Epithelial cell of proximal tubule (primary cell): ENCODE results near the gene MINDY4B. TPM values are rescaled to one million over a fixed set of nuclear protein-coding genes. Genes with fewer than 3 reads are reported as not detected.
"Not testable (repeated sequence)": the region's sequence is repeated elsewhere in the genome, so short reads cannot be mapped to it uniquely, and the experiment has no call there.

Source experiments
- DNase-seq: peaks from one replicate; pipeline ENCODE4 v3.0.0-alpha.2; 2011; ENCODE audit warnings: low read depth
- H3K4me3 ChIP-seq: 2 replicates; pipeline ENCODE4 v1.5.1; 2011; ENCODE audit warnings: low read depth, mild to moderate bottlenecking, low read length
- total RNA-seq: library from RNA; depleted of rRNA; stranded (reverse); fragments of >200 nt; gene quantifications from 2 replicates; pipeline ENCODE4 v1.2.3, GENCODE V29; 2015
- TF ChIP-seq, protein P1 (sequence below): conservative IDR thresholded peaks from 2 replicates; pipeline ENCODE4 v1.5.1; 2012; ENCODE audit warnings: low read depth, mild to moderate bottlenecking, low read length

Gene MINDY4B
- total RNA-seq, 1 donor from 2014 or later, result not detected

- H3K4me3 ChIP-seq, result no peak overlapping the region
- TF ChIP-seq, protein P1, sequence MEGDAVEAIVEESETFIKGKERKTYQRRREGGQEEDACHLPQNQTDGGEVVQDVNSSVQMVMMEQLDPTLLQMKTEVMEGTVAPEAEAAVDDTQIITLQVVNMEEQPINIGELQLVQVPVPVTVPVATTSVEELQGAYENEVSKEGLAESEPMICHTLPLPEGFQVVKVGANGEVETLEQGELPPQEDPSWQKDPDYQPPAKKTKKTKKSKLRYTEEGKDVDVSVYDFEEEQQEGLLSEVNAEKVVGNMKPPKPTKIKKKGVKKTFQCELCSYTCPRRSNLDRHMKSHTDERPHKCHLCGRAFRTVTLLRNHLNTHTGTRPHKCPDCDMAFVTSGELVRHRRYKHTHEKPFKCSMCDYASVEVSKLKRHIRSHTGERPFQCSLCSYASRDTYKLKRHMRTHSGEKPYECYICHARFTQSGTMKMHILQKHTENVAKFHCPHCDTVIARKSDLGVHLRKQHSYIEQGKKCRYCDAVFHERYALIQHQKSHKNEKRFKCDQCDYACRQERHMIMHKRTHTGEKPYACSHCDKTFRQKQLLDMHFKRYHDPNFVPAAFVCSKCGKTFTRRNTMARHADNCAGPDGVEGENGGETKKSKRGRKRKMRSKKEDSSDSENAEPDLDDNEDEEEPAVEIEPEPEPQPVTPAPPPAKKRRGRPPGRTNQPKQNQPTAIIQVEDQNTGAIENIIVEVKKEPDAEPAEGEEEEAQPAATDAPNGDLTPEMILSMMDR, result no peak
- DNase-seq, result no peak
Measured at GRCh38 chr3:150875548-150875947, 29.7 kb downstream of the MINDY4B start.

DNA sequence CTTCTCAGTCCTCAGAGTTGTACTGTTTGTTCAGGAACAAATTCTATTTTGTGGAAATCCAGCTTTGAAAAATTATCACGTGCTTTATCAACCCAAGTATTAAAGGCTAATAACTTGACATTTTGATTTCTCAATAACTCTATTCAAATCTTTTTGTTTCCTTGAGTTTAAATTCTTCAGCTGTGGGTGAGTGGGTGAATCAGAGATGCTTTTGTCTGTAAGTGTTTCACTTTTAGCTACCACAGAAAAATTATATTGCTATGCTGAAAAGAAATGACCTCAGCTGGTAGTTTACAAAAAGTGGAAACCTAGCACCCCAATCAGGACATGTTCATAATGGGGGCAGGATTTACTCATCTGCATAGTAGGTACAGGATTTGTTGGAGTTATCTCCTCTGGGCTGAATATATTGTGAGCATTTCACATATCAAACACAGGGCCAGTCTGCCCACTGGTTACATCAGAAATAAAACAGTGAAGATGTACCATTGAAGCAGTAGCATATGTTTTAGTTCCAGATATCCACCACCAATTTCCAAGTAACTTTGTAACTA lies 30.5 kb downstream of the MINDY4B start:
- no peak overlapping the region for H3K4me3 ChIP-seq
- no peak for DNase-seq
- TF ChIP-seq, protein P1, result no peak

DNA sequence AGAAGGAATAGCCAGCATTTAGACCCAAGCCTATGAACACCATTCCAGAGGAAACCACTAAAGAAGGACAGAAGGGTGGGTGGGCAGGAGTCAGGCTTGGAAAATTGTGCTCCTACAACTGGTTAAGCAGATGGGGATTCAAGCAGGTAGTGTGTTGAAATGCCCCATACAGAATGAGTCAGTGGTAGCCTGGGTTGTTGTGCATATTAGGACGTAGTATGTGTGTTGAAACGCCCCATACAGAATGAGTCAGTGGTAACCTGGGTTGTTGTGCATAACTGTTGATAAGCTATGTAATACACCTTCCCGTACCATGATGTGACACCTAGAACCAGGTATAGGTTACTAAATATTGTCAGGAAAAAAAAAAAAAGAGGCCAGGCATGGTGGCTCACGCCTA lies 34.0 kb downstream of the MINDY4B start:
- DNase-seq, result no peak
- TF ChIP-seq, protein P1, result no peak
- no peak overlapping the region for H3K4me3 ChIP-seq

GRCh38 chr3:150870406-150870805 lies 34.8 kb downstream of the MINDY4B start:
- DNase-seq, result no peak
- no peak overlapping the region for H3K4me3 ChIP-seq
- TF ChIP-seq, protein P1, result no peak

- DNase-seq, result peak; percentile 70
- no peak overlapping the region for H3K4me3 ChIP-seq
- TF ChIP-seq, protein P1, result no peak
Measured at GRCh38 chr3:150868282-150868681, 37.0 kb downstream of the MINDY4B start.

DNA sequence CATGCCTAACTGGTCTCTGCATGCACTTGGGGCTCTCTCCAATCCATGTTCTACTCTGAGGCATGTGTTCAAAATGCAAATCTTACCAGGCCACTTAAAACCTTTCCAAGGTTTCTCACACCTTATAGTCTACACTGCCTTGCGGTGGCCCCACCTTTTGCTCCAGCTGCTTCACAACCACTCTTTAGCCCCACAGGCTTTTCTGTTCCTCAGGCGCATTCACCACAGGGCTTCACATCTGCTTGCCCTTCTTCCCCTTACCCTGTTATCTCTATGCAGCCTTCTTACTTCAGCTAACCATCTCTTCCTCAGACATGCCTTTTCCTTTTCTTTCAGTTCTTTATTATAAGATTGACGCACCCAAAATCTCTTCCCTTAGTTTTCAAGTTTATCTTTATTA lies 37.8 kb downstream of the MINDY4B start:
- TF ChIP-seq, protein P1, result no peak
- no peak for DNase-seq
- no peak overlapping the region for H3K4me3 ChIP-seq

GRCh38 chr3:150863921-150864320 lies 41.3 kb downstream of the MINDY4B start:
- DNase-seq, H3K4me3 ChIP-seq: not testable (repeated sequence)
